ENCODE results near the gene HPGD.

The HPGD gene

GRCh38 chr4:174522183-174523024 is at the start of gene HPGD:
TSS of gene HPGD (minus strand) at chr4:174522488. CDS start at chr4:174522451, 37 bp downstream.
- DNase-seq (ENCODE audit: low read depth in 2 of 2) = peak; percentile 52 to 54

GRCh38 chr4:174564529-174564928 is 42.2 kb upstream of the HPGD start:
- DNase-seq (ENCODE audit: low read depth in 2 of 2) = no peak

GRCh38 chr4:174563399-174563798 is 41.1 kb upstream of the HPGD start:
- no peak for DNase-seq (ENCODE audit: low read depth in 2 of 2)

GRCh38 chr4:174561560-174561959 is 39.3 kb upstream of the HPGD start:
- no peak for DNase-seq (ENCODE audit: low read depth in 2 of 2)

- no peak for DNase-seq (ENCODE audit: low read depth in 2 of 2)
Observed at GRCh38 chr4:174559894-174560293, 37.6 kb upstream of the HPGD start.

GRCh38 chr4:174555789-174556630 is 33.7 kb upstream of the HPGD start:
- DNase-seq (ENCODE audit: low read depth in 2 of 2) = no peak

- DNase-seq (ENCODE audit: low read depth in 2 of 2) = no peak
Observed at GRCh38 chr4:174554231-174554728, 32.0 kb upstream of the HPGD start.

- no peak for DNase-seq (ENCODE audit: low read depth in 2 of 2)
Observed at GRCh38 chr4:174553828-174554227, 31.5 kb upstream of the HPGD start.

- DNase-seq (ENCODE audit: low read depth in 2 of 2) = no peak
Observed at GRCh38 chr4:174553031-174553430, 30.7 kb upstream of the HPGD start.

GRCh38 chr4:174550541-174550940 is 28.3 kb upstream of the HPGD start:
- DNase-seq (ENCODE audit: low read depth in 2 of 2) = no peak

GRCh38 chr4:174549721-174550120 is 27.4 kb upstream of the HPGD start:
- DNase-seq (ENCODE audit: low read depth in 2 of 2) = no peak

- DNase-seq (ENCODE audit: low read depth in 2 of 2) = no peak
Observed at GRCh38 chr4:174545268-174545667, 23.0 kb upstream of the HPGD start.

- DNase-seq (ENCODE audit: low read depth in 2 of 2) = no peak
Observed at GRCh38 chr4:174544496-174544895, 22.2 kb upstream of the HPGD start.

GRCh38 chr4:174540175-174540574 is 17.9 kb upstream of the HPGD start:
- DNase-seq (ENCODE audit: low read depth in 2 of 2) = no peak

- no peak for DNase-seq (ENCODE audit: low read depth in 2 of 2)
Observed at GRCh38 chr4:174539571-174539970, 17.3 kb upstream of the HPGD start.

GRCh38 chr4:174538876-174539250 is 16.6 kb upstream of the HPGD start:
- DNase-seq (ENCODE audit: low read depth in 2 of 2) = no peak

- DNase-seq (ENCODE audit: low read depth in 2 of 2) = no peak
Observed at GRCh38 chr4:174538123-174538875, 16.0 kb upstream of the HPGD start.

- DNase-seq (ENCODE audit: low read depth in 2 of 2) = no peak
Observed at GRCh38 chr4:174537634-174538033, 15.3 kb upstream of the HPGD start.

GRCh38 chr4:174534461-174534860 is 12.2 kb upstream of the HPGD start:
- DNase-seq (ENCODE audit: low read depth in 2 of 2) = no peak

- DNase-seq (ENCODE audit: low read depth in 2 of 2) = no peak
Observed at GRCh38 chr4:174532445-174532844, 10.2 kb upstream of the HPGD start.

GRCh38 chr4:174531486-174531885 is 9.2 kb upstream of the HPGD start:
- DNase-seq (ENCODE audit: low read depth in 2 of 2) = no peak

GRCh38 chr4:174528226-174528625 is 5.9 kb upstream of the HPGD start:
- no peak for DNase-seq (ENCODE audit: low read depth in 2 of 2)

Measured in stimulated activated CD8-positive, alpha-beta memory T cell treated with anti-CD3 and anti-CD28 coated beads, Interleukin-15, amount 100 ng/mL, for 48 hours (primary cell).